Gastroesophageal sphincter (tissue), 3 donors: ENCODE data around the gene RCOR3.

ENCODE experiments used
- CTCF ChIP-seq, 4 experiments: fragments of 200-600 bp in 2 of 4; fragments of 450-650 bp in 2 of 4; sonication (generic) in 1 of 4; IDR thresholded peaks; one replicate each; pipeline ENCODE4 v1.5.1; 2017 to 2019; ENCODE audit warnings: antibody characterized with exemption in 4 of 4, mild to moderate bottlenecking in 2 of 4, moderate library complexity in 2 of 4
- POLR2A ChIP-seq, 2 donors: fragments of 450-650 bp; IDR thresholded peaks; one replicate each; pipeline ENCODE4 v1.6.1; 2017; ENCODE audit warnings: antibody characterized with exemption in 2 of 2, mild to moderate bottlenecking in 2 of 2, moderate library complexity in 1 of 2

GRCh38 chr1:211343607-211344006 is 84.4 kb downstream of the RCOR3 start:
- no peak for TF ChIP-seq POLR2A (IDR thresholded peaks at IDR 0.05)
- no peak for TF ChIP-seq CTCF (IDR thresholded peaks at IDR 0.05)
